ENCODE measurements around the gene EXOC3L4. TPM values are rescaled to one million over a fixed set of nuclear protein-coding genes. Genes with fewer than 3 reads are reported as not detected.

EXOC3L4 gene
- total RNA-seq, 1 experiment from 2014 or later = 6.3 TPM

GRCh38 chr14:103102689-103103260 is 8.2 kb downstream of the EXOC3L4 start:
- no TSS peak for BruUV-seq (replicated peaks)
- no peaks in the 10 kb centered on the region for H3K9me3 Mint-ChIP-seq (ENCODE audit: unreplicated experiment)

GRCh38 chr14:103103461-103104388 is 9.2 kb downstream of the EXOC3L4 start:
- peak overlapping the region; percentile 42 for H3K4me3 ChIP-seq (ENCODE audit: low read depth, low read length)
- H3K27me3 Mint-ChIP-seq (ENCODE audit: insufficient read depth, unreplicated experiment) = no peaks in the 10 kb centered on the region
- CTCF ChIA-PET = interaction anchor here (0.6 to 2.8 kb wide), 11 partner anchors 9 to 187 kb away, joined by 3 to 35 read pairs (median 6); partner anchors contain the start of gene EXOC3L4

More at GRCh38 chr14:103102689-103103260, 8.2 kb downstream of the EXOC3L4 start:
- intact Hi-C loops (cut with micrococcal nuclease; ENCODE audit: unreplicated experiment) = no loop called here
- H3K36me3 ChIP-seq (ENCODE audit: control insufficient read depth, insufficient read depth, low read length) = no peaks in the 10 kb centered on the region
- Mint-ChIP-seq H3K27ac (ENCODE audit: unreplicated experiment) (no peak overlapping the region), H3K4me3 (ENCODE audit: unreplicated experiment) (peak overlapping the region; percentile 50), H3K27me3 (ENCODE audit: insufficient read depth, unreplicated experiment) (no peaks in the 10 kb centered on the region), H3K4me1 (ENCODE audit: low read depth, unreplicated experiment) (peaks cover 10% of the 10 kb centered on the region), H3K36me3 (ENCODE audit: insufficient read depth, unreplicated experiment) (peaks cover 13% of the 10 kb centered on the region)
- no peaks in the 10 kb centered on the region for H3K9me3 ChIP-seq
- POLR2A ChIA-PET = no interaction called here
- no peak for DNase-seq
- peaks cover 54% of the 10 kb centered on the region for H3K4me1 ChIP-seq
- CTCF ChIA-PET = interaction anchor here (0.6 kb wide), 1 partner anchor 71 kb away, joined by 4 read pairs; no protein-coding TSS in a partner anchor
- H3K27me3 ChIP-seq (replicated peaks; ENCODE audit: control insufficient read depth, insufficient read depth, low read length) = no peaks in the 10 kb centered on the region
- no peak for TF ChIP-seq CTCF (IDR thresholded peaks at IDR 0.05; ENCODE audit: insufficient read depth in 1 of 2, low read depth in 1 of 2, low read length in 1 of 2, severe bottlenecking in 1 of 2, unreplicated experiment in 1 of 2)
- H3K4me3 ChIP-seq (ENCODE audit: low read depth, low read length) = no peak overlapping the region

More at GRCh38 chr14:103103461-103104388, 9.2 kb downstream of the EXOC3L4 start:
- H3K4me1 Mint-ChIP-seq (ENCODE audit: low read depth, unreplicated experiment) = peaks cover 10% of the 10 kb centered on the region
- H3K27ac Mint-ChIP-seq (ENCODE audit: unreplicated experiment) = no peak overlapping the region
- no peaks in the 10 kb centered on the region for H3K36me3 ChIP-seq (ENCODE audit: control insufficient read depth, insufficient read depth, low read length)
- H3K9me3 ChIP-seq = no peaks in the 10 kb centered on the region
- H3K4me3 Mint-ChIP-seq (ENCODE audit: unreplicated experiment) = peak overlapping the region; percentile 50
- peak; percentile 74 to 79 for DNase-seq
- no TSS peak for BruUV-seq (replicated peaks)
- POLR2A ChIA-PET = interaction anchor here (0.6 to 1.3 kb wide), 3 partner anchors 9 to 230 kb away, joined by 4 to 5 read pairs (median 5); partner anchors contain the start of genes EIF5 and EXOC3L4
- peaks cover 46% of the 10 kb centered on the region for H3K4me1 ChIP-seq
- H3K27me3 ChIP-seq (replicated peaks; ENCODE audit: control insufficient read depth, insufficient read depth, low read length) = no peaks in the 10 kb centered on the region
- no peaks in the 10 kb centered on the region for H3K9me3 Mint-ChIP-seq (ENCODE audit: unreplicated experiment)
- peaks cover 13% of the 10 kb centered on the region for H3K36me3 Mint-ChIP-seq (ENCODE audit: insufficient read depth, unreplicated experiment)
- intact Hi-C loops (cut with micrococcal nuclease; ENCODE audit: unreplicated experiment) = loop anchor here (2.0 kb wide), 2 partner anchors 83 to 181 kb away; no protein-coding TSS in a partner anchor
- peak in 1 of 2 experiments; percentile 5 for TF ChIP-seq CTCF (IDR thresholded peaks at IDR 0.05; ENCODE audit: insufficient read depth in 1 of 2, low read depth in 1 of 2, low read length in 1 of 2, severe bottlenecking in 1 of 2, unreplicated experiment in 1 of 2)
